Ammon's horn (tissue), 1 donor: ENCODE measurements around the gene AP1G1.

ENCODE experiments used
- DNase-seq: peaks from one replicate; pipeline ENCODE4 v3.0.0-alpha.2; 2016; ENCODE audit warnings: low spot score

Gene AP1G1

DNA sequence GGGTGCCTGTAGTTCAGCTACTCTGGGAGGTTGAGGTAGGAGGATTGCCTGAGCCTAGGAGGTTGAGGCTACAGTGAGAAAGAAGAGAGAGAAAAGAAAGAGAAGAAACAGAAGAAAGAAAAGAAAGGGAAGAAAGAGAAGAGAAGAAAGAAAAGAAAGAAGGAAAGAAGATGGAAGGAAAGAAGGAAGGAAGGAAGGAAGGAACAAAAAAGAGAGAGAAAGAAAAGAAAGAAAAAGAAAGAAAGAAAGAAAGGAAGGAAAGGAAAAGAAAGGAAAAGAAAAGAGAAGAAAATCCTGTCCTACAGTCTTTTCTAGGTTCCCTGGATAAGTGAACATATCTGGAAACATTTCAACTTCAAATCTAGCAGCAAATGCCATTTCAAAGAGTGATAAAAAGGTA lies 54.5 kb downstream of the AP1G1 start:
- no peak for DNase-seq

DNA sequence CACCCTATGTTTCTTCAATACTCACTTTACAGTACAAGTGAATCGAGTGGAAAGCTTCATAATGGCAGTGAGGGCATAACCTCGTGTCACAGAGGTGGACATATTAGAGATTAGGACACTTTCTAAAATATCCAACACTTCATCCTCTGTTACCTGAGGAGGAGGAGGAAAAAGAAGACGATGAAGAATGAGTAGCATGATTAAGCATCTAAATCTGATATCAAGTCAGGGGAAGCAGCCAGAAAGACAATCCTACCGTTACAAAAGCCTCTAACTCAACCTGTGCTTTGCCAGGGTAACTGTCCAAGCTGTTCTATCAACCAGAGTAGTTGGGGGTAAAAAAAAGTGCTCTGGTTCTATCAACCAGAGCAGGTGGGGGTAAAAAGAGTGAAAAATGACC lies 60.4 kb downstream of the AP1G1 start:
- DNase-seq: no peak

DNA sequence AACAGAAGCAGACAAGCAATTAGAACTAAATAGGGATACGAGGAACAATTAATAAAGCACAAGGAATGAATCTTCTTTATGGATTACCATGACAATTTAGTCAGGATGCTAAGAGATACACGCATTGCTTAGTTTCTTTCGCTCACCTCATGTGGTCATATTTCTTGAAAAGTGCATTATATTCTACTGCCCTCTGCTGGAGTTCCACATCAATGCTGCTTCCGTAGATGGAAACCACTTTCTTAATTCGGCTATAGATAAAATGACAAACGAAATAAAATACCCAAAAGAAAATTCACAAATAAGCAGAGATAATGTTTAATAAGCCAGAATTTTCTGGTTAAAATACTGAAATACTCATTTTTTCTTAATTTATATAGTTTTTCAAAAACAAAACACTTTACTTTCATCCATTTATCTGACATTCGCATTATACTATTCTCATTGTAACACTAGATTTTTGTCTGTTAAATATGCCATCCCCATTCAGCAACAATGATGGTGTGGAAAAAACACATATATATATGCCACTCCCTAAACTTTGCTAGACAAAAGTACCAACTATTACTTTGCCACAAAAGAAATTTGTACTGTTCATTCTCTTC lies 62.1 kb downstream of the AP1G1 start:
- peak; percentile 64 for DNase-seq

- DNase-seq: no peak
Observed at GRCh38 chr16:71738855-71739254, 69.8 kb downstream of the AP1G1 start.

DNA sequence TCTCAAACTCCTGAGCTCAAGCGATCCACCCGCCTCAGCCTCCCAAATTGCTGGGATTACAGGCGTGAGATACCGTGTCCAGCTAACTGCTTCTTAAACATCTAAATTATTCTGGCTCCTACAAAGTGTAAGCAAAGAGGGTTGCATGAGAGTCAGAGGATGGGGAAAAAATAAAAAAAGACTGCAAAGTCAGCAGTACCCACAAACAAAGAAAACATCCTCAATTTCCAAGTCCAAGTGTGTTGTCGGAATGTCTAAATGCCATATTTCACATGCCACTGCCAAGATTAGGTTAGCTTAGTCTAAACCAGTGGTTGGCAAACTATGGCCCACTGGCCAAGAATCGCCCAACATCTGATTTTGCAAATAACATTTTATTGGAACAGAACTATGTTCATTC lies 71.1 kb downstream of the AP1G1 start:
- no peak for DNase-seq

- DNase-seq: peak; percentile 20
Observed at GRCh38 chr16:71734511-71734910, 74.1 kb downstream of the AP1G1 start.

DNA sequence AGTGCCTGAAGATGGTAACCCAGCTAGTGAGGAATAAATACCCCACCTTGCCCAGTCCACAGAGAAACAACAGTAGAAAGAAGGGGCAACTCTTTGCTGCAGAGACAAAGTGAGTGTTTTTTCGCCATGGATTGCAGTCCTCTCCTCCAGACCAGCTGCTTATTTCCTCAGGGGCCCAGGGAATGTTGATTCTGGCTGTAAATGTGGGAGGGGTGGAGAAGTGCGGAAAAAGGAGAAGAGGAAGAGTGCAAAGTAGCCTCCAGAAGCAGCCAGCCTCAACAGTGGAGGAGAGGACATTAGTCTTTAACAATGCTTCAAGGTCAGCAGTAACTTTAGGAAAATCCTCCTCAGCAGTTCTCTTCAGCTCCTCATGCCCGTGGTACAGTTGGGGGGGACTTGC lies 76.0 kb downstream of the AP1G1 start:
- DNase-seq: no peak

- DNase-seq: no peak
Observed at GRCh38 chr16:71727551-71728324, 80.9 kb downstream of the AP1G1 start.

- DNase-seq: no peak
Observed at GRCh38 chr16:71726476-71727315, 81.9 kb downstream of the AP1G1 start.

DNA sequence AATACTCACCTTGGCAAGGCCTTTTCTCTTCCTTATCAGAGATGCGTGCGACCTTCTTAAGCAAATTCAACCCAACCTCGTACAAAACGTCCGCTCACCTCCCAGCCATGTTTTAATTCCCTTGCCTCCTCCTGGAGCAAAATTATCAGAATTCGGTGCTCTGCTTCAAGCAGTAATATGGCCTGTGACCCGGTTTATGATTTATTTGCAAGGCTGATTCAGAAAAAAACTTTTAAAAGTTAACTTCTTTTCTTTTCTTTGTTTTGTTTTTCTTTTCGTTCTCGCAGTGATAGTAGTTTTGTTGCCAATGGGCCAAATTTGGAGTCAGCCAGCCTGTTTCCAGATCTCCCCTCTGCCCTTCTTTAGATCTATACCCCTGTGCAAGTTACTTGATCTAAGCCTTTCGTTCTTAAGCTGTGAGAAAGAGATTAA lies 84.3 kb downstream of the AP1G1 start, which contains the start of gene PHLPP2:
Gene PHLPP2, minus strand, starts transcription at position 382 of the 432 bp plus-strand sequence. CDS start 9,906 bp downstream, outside the sequence.
- DNase-seq: no peak

GRCh38 chr16:71723537-71724319 lies 84.9 kb downstream of the AP1G1 start:
- DNase-seq: peak; percentile 84

GRCh38 chr16:71722801-71723536 lies 85.7 kb downstream of the AP1G1 start:
- peak; percentile 67 for DNase-seq

DNA sequence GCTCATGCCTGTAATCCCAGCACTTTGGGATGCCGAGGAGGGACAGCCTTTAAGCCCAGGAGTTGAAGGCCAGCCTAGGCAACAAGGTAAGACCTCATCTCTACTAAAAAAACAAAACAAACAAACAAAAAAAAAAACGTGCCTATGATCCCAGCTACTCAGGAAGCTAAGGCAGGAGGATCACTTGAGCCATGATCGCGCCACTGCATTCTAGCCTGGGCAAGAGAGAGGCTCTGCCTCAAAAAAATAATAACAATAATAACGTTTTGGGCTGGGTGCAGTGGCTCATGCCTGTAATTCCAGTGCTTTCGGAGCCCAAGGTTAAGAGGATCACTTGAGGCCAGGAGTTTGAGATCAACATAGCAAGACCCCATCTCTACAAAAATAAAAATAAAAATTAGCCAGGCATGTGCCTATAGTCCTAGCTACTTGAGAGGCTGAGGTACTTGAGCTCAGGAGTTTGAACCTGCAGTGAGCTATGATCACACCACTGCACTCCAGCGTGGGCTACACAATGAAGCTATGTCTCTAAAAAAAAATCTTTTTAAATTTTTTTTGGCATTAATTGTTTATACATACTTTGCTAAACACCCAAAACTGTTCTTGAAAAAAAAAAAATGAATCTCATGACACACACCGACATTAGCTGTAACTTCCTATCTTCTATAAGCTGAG lies 87.4 kb downstream of the AP1G1 start:
- no peak for DNase-seq

DNA sequence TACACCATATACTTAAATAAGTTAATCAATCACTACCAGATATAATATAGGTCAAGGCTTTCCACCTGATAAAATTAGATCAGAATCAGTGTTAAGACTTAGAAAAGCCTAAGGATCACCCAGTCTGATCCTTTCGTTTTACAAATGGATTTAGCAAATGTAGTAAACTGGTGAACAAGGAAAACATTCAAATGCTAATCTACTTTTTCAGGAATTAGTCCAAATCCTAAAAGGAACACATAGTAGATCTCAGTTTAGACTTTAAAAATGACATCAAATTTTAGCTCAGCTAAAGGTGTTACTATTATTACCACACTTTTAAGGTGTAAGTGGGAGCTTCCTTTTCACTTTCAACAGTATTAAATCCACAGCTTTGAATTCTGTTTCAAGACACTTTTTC lies 96.1 kb downstream of the AP1G1 start:
- DNase-seq: no peak

- no peak for DNase-seq
Observed at GRCh38 chr16:71711789-71712188, 96.8 kb downstream of the AP1G1 start.

- DNase-seq: no peak
Observed at GRCh38 chr16:71709229-71709781, 99.3 kb downstream of the AP1G1 start.

DNA sequence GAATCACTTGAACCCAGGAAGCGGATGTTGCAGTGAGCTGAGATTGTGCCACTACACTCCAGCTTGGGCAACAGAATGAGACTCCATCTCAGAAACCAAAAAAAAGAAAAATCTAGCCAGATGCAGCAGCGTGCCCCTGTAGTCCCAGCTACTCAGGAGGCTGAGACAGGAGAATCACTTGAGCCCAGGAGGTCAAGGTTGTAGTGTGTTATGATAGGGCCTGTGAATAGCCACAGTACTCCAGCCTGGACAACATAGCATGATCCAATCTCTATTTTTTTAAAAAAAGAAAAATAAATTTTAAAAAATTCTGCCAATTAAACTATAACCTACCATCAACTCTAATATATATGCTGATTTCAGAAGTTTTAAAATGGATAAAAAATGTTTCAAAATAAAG lies 99.9 kb downstream of the AP1G1 start:
- no peak for DNase-seq

DNA sequence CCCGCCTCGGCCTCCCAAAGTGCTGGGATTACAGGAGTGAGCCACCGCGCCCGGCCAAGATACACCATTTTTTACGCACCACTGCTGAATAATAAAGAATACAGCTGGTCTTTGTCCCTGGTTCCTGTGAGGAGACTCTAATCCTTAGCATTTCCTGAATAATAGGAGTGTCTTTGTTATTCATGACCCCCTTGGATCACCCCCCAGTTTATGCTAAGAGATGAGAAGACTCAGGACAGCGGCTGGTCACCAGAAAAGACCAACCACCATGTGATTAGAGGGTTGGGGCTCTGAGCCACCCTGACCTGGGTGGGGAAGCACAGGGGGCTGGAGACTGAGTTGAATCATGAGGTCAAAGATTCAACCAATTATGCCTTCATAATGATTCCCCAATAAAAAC lies 101.4 kb downstream of the AP1G1 start:
- DNase-seq: no peak

DNA sequence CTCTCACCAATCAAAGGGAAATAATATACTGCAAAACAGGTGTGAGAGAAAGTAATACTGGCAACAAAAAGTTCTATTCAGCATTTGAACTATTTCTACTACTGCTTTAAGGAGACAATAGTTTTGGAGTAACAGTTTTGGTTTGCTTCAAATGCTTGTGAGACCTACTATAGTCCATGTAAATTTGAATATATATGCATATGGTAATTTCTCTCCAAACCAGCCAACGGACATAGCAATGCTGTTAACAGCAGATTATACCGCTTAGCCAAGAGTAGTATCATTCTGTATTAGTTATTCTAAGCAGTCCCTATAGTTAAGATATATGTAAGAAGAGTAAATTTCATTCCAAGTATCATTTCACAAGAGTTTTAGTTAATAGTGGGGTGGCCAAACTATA lies 102.6 kb downstream of the AP1G1 start:
- no peak for DNase-seq

- no peak for DNase-seq
Observed at GRCh38 chr16:71703333-71703732, 105.3 kb downstream of the AP1G1 start.
